ENCODE measurements around the gene PLP1.

Gene PLP1

GRCh38 chrX:103780336-103781061 lies 3.9 kb downstream of the PLP1 start:
- DNase-seq (ENCODE audit: low read depth): no peak
- no peak overlapping the region for H3K4me3 ChIP-seq (ENCODE audit: low read length)
- TF ChIP-seq, protein P1, sequence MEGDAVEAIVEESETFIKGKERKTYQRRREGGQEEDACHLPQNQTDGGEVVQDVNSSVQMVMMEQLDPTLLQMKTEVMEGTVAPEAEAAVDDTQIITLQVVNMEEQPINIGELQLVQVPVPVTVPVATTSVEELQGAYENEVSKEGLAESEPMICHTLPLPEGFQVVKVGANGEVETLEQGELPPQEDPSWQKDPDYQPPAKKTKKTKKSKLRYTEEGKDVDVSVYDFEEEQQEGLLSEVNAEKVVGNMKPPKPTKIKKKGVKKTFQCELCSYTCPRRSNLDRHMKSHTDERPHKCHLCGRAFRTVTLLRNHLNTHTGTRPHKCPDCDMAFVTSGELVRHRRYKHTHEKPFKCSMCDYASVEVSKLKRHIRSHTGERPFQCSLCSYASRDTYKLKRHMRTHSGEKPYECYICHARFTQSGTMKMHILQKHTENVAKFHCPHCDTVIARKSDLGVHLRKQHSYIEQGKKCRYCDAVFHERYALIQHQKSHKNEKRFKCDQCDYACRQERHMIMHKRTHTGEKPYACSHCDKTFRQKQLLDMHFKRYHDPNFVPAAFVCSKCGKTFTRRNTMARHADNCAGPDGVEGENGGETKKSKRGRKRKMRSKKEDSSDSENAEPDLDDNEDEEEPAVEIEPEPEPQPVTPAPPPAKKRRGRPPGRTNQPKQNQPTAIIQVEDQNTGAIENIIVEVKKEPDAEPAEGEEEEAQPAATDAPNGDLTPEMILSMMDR (IDR thresholded peaks at IDR 0.05; ENCODE audit: insufficient read depth, low read depth, low read length, missing control alignments): no peak

GRCh38 chrX:103781062-103781402 lies 4.4 kb downstream of the PLP1 start:
- no peak overlapping the region for H3K4me3 ChIP-seq (ENCODE audit: low read length)
- TF ChIP-seq, protein P1 (IDR thresholded peaks at IDR 0.05; ENCODE audit: insufficient read depth, low read depth, low read length, missing control alignments): no peak
- DNase-seq (ENCODE audit: low read depth): no peak

DNA sequence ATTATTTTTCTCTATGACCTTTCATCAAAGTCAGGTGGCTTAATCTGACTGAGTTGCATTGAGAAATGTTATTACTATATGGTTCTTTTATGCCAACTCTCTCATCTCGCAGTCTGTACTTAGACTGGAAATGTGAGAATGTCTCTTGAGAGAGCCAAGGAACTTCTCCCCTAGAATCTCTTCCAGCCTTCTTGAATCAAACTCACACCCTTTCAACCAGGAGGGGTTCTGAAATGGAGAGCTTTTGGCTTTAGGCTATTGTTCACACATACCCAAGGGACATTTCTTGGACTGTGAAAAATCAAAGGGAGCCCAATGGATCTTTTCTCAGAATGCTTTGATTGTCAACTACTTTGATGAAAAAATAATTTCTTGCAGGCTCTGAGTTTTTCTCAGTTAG lies 5.1 kb downstream of the PLP1 start:
- DNase-seq (ENCODE audit: low read depth): no peak
- TF ChIP-seq, protein P1 (IDR thresholded peaks at IDR 0.05; ENCODE audit: insufficient read depth, low read depth, low read length, missing control alignments): no peak
- H3K4me3 ChIP-seq (ENCODE audit: low read length): no peak overlapping the region

DNA sequence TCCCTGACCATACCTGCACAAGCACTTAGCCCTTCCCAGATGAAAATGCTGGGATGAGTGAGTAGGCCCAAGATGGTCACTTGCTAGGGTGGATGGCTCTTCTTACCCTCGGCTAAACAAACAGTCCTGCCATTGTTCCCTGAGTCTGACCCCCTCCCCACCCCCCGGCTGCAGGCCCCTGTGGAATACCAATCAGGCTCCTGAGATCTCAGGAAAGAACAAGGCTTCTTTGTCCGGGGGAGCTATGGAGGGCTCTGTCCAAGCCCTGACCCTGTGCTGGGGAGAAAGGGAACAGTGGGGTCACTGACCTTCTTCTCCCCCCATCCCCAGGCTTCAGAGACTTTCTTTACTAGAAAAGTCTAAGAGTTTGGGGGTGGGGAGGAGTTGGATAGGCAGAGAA lies 6.0 kb downstream of the PLP1 start:
- TF ChIP-seq, protein P1 (IDR thresholded peaks at IDR 0.05; ENCODE audit: insufficient read depth, low read depth, low read length, missing control alignments): no peak
- DNase-seq (ENCODE audit: low read depth): no peak
- H3K4me3 ChIP-seq (ENCODE audit: low read length): no peak overlapping the region

DNA sequence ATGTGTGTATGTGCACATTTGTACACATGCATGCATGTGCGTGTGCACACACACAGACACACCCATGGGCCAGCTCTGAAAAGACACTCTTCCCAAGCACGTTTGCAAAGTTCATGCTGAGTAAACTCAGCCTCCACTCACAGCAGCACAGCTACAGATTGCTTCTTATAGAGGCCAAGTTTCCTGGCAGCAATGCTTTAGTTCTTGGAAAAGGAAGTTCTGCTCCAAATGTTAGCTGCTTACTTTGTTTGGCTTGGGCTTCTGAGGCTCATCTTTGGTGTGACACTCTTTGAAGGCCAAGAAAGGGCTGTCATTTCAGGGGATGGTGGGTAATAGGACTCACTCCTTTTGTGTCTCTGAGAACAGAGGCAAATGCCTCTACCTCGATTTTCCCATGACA lies 6.6 kb downstream of the PLP1 start:
- no peak for DNase-seq (ENCODE audit: low read depth)
- TF ChIP-seq, protein P1 (IDR thresholded peaks at IDR 0.05; ENCODE audit: insufficient read depth, low read depth, low read length, missing control alignments): no peak
- no peak overlapping the region for H3K4me3 ChIP-seq (ENCODE audit: low read length)

DNA sequence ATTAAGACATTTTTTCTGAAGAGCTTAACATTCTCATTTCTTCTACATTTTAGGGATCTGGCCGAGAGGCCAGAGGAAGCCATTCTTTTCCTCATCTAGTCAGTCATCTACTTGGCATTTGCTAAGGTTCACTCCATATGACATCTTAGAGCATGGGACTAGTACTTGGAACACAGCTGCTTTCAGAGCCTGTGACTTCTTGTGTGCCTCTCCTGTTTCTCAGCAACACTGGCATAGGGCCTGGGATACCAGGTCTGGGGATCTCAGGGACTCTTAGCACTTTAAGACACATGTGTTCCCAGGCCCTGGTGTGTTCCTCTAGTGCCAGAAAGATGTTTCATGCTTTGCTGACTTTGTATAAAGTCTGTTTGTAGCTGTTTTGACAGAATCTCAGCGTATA lies 7.3 kb downstream of the PLP1 start:
- H3K4me3 ChIP-seq (ENCODE audit: low read length): no peak overlapping the region
- no peak for DNase-seq (ENCODE audit: low read depth)
- TF ChIP-seq, protein P1 (IDR thresholded peaks at IDR 0.05; ENCODE audit: insufficient read depth, low read depth, low read length, missing control alignments): no peak

- TF ChIP-seq, protein P1 (IDR thresholded peaks at IDR 0.05; ENCODE audit: insufficient read depth, low read depth, low read length, missing control alignments): no peak
- no peak overlapping the region for H3K4me3 ChIP-seq (ENCODE audit: low read length)
- no peak for DNase-seq (ENCODE audit: low read depth)
These were observed 12.4 kb downstream of the PLP1 start for GRCh38 chrX:103789004-103789403.
